SK-N-SH (cell line): ENCODE results near the gene DIS3L2.

Experiments used
- CTCF ChIP-seq: fragments of 200-600 bp; sonication (generic); IDR thresholded peaks from 2 replicates; pipeline ENCODE4 v1.6.1; 2017; ENCODE audit warnings: antibody characterized with exemption, mild to moderate bottlenecking, moderate library complexity
- ELF1 ChIP-seq: IDR thresholded peaks from 2 replicates; pipeline ENCODE4 v1.4.0; 2012
- EP300 ChIP-seq, 2 experiments: IDR thresholded peaks; 2 replicates each; pipeline versions ENCODE4 v1.4.0 to v1.6.1; 2012; ENCODE audit warnings: borderline replicate concordance in 1 of 2, low read depth in 1 of 2, low read length in 1 of 2
- GABPA ChIP-seq: IDR thresholded peaks from 2 replicates; pipeline ENCODE4 v1.4.0; 2012; ENCODE audit warnings: low read depth, mild to moderate bottlenecking
- MXI1 ChIP-seq: IDR thresholded peaks from 2 replicates; pipeline ENCODE4 v1.6.1; 2012; ENCODE audit warnings: mild to moderate bottlenecking, low read depth, low read length, improper control_type of control experiment
- POLR2AphosphoS5 ChIP-seq: IDR thresholded peaks from 2 replicates; pipeline ENCODE4 v1.6.1; 2012; ENCODE audit warnings: low read depth, low read length
- RAD21 ChIP-seq: IDR thresholded peaks from 2 replicates; pipeline ENCODE4 v1.6.1; 2012; ENCODE audit warnings: mild to moderate bottlenecking, low read length
- RXRA ChIP-seq: IDR thresholded peaks from 2 replicates; pipeline ENCODE4 v1.4.0; 2012; ENCODE audit warnings: low read depth, mild to moderate bottlenecking, borderline replicate concordance
- SMC3 ChIP-seq: IDR thresholded peaks from 2 replicates; pipeline ENCODE4 v1.6.1; 2012; ENCODE audit warnings: low read depth, low read length, improper control_type of control experiment
- TCF12 ChIP-seq: IDR thresholded peaks from 2 replicates; pipeline ENCODE4 v1.4.0; 2012
- YY1 ChIP-seq: IDR thresholded peaks from 2 replicates; pipeline ENCODE4 v1.4.0; 2012; ENCODE audit warnings: low read depth, mild to moderate bottlenecking
- TF ChIP-seq, protein P1 (sequence below): fragments of 150-350 bp; IDR thresholded peaks from 2 replicates; pipeline ENCODE4 v1.6.1; 2017; ENCODE audit warnings: antibody characterized with exemption, low read length, low read depth, borderline replicate concordance
- TF ChIP-seq, protein P2 (sequence below): IDR thresholded peaks from 2 replicates; pipeline ENCODE4 v1.4.0; 2012; ENCODE audit warnings: low read depth, borderline replicate concordance
- TF ChIP-seq, protein P3 (sequence below): IDR thresholded peaks from 2 replicates; pipeline ENCODE4 v1.6.1; 2012; ENCODE audit warnings: mild to moderate bottlenecking, low read depth, low read length, moderate library complexity

GRCh38 chr2:232236200-232236599 lies 274.7 kb downstream of the DIS3L2 start:
- no peak for TF ChIP-seq CTCF
- TF ChIP-seq, protein P1, sequence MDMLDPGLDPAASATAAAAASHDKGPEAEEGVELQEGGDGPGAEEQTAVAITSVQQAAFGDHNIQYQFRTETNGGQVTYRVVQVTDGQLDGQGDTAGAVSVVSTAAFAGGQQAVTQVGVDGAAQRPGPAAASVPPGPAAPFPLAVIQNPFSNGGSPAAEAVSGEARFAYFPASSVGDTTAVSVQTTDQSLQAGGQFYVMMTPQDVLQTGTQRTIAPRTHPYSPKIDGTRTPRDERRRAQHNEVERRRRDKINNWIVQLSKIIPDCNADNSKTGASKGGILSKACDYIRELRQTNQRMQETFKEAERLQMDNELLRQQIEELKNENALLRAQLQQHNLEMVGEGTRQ: no peak
- no peak for TF ChIP-seq YY1
- TF ChIP-seq POLR2AphosphoS5: no peak
- TF ChIP-seq RAD21: no peak
- no peak for TF ChIP-seq GABPA
- no peak for TF ChIP-seq ELF1
- TF ChIP-seq SMC3: no peak
- TF ChIP-seq EP300 (IDR thresholded peaks at IDR 0.05; ENCODE audit: borderline replicate concordance in 1 of 2, low read depth in 1 of 2, low read length in 1 of 2): no peak
- TF ChIP-seq, protein P2, sequence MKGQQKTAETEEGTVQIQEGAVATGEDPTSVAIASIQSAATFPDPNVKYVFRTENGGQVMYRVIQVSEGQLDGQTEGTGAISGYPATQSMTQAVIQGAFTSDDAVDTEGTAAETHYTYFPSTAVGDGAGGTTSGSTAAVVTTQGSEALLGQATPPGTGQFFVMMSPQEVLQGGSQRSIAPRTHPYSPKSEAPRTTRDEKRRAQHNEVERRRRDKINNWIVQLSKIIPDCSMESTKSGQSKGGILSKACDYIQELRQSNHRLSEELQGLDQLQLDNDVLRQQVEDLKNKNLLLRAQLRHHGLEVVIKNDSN: no peak
- no peak for TF ChIP-seq MXI1
- no peak for TF ChIP-seq RXRA
- TF ChIP-seq TCF12: no peak
- TF ChIP-seq, protein P3, sequence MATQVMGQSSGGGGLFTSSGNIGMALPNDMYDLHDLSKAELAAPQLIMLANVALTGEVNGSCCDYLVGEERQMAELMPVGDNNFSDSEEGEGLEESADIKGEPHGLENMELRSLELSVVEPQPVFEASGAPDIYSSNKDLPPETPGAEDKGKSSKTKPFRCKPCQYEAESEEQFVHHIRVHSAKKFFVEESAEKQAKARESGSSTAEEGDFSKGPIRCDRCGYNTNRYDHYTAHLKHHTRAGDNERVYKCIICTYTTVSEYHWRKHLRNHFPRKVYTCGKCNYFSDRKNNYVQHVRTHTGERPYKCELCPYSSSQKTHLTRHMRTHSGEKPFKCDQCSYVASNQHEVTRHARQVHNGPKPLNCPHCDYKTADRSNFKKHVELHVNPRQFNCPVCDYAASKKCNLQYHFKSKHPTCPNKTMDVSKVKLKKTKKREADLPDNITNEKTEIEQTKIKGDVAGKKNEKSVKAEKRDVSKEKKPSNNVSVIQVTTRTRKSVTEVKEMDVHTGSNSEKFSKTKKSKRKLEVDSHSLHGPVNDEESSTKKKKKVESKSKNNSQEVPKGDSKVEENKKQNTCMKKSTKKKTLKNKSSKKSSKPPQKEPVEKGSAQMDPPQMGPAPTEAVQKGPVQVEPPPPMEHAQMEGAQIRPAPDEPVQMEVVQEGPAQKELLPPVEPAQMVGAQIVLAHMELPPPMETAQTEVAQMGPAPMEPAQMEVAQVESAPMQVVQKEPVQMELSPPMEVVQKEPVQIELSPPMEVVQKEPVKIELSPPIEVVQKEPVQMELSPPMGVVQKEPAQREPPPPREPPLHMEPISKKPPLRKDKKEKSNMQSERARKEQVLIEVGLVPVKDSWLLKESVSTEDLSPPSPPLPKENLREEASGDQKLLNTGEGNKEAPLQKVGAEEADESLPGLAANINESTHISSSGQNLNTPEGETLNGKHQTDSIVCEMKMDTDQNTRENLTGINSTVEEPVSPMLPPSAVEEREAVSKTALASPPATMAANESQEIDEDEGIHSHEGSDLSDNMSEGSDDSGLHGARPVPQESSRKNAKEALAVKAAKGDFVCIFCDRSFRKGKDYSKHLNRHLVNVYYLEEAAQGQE: no peak
